ENCODE measurements around the gene DAAM1.

Gene DAAM1

DNA sequence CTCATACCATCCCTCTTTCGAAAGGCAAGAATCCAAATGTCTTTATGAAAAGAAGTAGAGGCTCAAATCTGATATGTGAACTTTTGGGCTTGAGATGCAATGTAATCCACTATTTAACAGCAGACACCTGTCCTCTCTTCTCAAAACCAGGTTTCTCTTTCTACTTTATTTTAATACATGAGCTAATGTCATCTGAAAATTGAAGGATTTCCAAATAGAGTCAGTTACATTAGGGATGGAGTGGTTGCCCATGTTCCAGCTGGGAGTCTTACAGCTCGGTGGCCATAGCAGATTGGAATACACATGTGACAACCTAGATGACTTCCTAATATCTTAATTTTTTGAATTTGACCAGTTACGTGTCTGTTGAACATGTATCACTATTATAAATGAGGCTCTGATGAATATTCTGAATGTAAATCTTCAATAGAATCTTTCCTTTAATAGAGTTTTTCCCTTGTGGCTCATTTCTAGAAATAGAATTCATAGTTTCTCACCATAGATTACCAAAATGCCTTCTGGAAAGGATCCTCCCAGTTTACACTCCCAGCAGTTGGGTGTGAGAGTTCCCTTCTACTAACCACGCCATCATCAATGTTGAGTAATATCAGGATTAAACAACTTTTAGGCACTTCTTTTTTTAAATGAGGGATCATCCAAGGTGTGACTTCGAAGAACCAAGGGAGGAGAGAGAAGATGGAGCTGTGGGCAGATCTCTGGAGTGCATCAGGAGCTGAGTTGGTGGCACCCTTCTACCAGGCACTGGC lies 227.6 kb downstream of the DAAM1 start:
- peak; percentile 60 for DNase-seq (ENCODE audit: low read depth)
- TF ChIP-seq, protein P1, sequence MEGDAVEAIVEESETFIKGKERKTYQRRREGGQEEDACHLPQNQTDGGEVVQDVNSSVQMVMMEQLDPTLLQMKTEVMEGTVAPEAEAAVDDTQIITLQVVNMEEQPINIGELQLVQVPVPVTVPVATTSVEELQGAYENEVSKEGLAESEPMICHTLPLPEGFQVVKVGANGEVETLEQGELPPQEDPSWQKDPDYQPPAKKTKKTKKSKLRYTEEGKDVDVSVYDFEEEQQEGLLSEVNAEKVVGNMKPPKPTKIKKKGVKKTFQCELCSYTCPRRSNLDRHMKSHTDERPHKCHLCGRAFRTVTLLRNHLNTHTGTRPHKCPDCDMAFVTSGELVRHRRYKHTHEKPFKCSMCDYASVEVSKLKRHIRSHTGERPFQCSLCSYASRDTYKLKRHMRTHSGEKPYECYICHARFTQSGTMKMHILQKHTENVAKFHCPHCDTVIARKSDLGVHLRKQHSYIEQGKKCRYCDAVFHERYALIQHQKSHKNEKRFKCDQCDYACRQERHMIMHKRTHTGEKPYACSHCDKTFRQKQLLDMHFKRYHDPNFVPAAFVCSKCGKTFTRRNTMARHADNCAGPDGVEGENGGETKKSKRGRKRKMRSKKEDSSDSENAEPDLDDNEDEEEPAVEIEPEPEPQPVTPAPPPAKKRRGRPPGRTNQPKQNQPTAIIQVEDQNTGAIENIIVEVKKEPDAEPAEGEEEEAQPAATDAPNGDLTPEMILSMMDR (IDR thresholded peaks at IDR 0.05; ENCODE audit: insufficient read depth, low read depth, low read length, missing control alignments) = no peak
- H3K4me3 ChIP-seq (ENCODE audit: low read length) = no peak overlapping the region

DNA sequence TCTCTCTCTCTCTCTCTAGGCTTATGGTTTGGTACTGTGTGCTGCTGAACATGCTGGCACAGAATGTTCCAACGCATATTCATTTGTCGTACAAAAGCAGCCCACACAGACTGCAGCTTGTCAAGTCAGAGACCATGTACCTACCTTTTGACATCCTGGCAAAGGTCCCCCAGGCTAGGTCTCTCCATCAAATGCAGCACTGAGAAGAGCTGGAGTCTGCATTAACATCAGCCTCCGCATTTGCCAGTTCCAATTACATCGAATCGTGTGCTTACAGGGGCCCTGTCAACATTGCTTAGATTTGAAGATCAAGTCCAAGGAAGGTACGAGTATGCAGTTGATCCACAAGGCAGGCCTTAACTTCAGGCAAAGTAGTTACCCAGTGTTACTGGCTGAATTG lies 228.8 kb downstream of the DAAM1 start:
- no peak overlapping the region for H3K4me3 ChIP-seq (ENCODE audit: low read length)
- TF ChIP-seq, protein P1 (IDR thresholded peaks at IDR 0.05; ENCODE audit: insufficient read depth, low read depth, low read length, missing control alignments) = no peak
- no peak for DNase-seq (ENCODE audit: low read depth)

DNA sequence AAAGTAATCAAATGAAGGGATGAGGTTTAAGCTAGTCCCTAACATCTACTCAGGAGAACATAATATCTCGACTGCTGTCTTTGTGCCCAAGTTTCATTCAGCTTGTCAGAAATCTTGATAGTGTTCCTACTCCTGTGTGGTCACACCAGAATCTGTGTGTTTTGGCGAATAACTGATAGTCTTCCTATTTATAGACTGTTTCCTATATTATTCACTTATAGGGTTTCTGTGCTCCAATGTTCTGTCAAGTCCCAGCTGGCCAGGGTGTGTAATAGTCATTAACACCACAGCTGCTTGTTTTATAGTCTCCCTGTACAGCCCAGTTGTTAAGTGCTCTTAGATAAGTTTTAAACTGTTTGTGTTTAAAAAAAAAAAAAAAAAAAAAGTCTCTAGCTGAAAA lies 230.8 kb downstream of the DAAM1 start:
- no peak overlapping the region for H3K4me3 ChIP-seq (ENCODE audit: low read length)
- TF ChIP-seq, protein P1 (IDR thresholded peaks at IDR 0.05; ENCODE audit: insufficient read depth, low read depth, low read length, missing control alignments) = no peak
- DNase-seq (ENCODE audit: low read depth) = no peak
